ENCODE data around the gene ALG6. TPM values are rescaled to one million over a fixed set of nuclear protein-coding genes. Genes with fewer than 3 reads are reported as not detected.
"Not testable (repeated sequence)": the region's sequence is repeated elsewhere in the genome, so short reads cannot be mapped to it uniquely, and the experiment has no call there.

ALG6 gene
- total RNA-seq, 1 experiment from 2014 or later = 15.8 TPM

DNA sequence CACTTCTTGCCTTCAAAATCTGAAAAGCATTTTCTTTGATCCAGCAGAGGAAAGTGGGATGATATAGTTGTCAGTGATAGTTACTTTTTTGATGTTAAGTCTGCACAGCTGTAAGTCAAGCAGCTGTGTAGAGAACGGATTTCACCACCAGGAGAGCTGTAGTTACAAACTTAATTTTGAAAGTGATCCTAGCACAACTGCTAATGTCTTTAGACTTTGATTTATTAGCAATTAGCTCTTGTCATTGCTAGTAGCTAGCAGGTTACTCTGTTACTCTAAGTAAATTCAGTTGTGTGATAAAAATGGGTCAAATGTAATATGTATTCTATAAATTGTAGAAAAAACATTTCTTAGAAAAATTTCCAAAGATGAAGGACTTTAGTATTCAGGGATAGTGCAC, 46.0 kb downstream of the ALG6 start:
- DNase-seq (ENCODE audit: low read depth) = no peak

DNA sequence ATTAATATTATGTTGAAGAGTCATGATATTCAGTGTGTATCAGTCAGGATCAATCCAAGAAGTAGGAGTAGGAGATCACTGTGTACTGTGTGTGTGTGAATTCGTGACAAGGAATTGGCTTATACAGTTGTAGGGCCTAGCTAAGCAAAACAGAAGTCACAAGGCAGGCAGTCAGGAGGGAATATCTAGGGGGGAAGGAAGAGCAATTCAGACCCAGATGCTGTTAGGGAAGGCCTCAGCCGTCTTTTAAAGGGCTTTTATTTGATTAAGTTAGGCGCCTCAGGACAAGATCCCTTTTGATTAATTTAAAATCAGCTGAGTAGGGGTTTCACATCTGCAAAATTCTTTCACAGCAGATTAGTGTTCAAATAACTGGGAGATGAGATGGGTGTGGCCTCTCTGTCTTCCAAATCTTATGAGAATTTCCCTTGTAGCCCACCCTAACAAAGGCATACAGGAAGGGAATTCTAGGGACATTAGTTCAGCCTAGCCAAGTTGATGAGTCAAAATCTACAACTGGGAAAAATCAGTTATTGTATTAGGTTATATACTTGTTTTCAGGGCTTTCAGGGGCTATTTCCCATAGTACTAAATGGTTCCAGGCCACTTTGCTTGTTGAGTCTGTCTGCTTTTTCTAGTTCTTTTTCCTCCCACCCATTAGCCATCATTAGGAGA, 47.4 kb downstream of the ALG6 start:
- no peak for DNase-seq (ENCODE audit: low read depth)

DNA sequence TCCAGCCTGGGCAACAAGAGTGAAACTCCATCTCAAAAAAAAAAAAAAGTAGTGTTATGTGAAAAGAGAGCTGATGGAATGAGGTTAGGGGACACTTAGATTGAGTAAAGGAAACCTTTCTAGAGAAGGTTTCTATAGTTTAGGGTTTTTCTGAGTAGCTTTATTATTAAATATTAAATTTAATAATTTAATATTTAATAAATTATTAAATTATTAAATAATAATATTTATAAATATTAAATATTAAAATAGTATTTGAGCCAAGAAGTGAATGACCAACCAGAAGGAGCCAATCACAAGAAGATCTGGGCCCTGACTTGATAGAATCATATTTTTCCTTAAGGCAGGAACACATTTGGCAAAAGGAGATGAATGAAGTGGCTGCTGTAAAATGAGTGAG, 50.7 kb downstream of the ALG6 start:
- no peak for DNase-seq (ENCODE audit: low read depth)

DNA sequence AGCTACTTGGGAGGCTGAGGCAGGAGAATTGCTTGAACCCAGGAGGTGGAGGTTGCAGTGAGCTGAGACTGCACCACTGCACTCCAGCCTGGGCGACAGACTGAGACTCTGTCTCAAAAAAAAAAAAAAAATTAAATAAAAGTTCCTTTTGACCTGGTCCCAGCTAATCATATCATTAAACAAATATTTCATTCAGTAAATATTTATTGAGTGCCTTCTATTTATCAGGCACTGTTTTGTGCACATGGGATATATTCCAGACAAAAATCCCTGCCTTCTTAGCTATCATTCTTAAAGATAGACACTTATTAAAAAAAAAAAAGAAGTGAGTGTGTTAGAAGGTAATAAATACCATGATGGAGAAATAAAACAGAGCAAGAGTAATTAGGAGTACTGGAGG, 53.3 kb downstream of the ALG6 start:
- DNase-seq (ENCODE audit: low read depth) = not testable (repeated sequence)

DNA sequence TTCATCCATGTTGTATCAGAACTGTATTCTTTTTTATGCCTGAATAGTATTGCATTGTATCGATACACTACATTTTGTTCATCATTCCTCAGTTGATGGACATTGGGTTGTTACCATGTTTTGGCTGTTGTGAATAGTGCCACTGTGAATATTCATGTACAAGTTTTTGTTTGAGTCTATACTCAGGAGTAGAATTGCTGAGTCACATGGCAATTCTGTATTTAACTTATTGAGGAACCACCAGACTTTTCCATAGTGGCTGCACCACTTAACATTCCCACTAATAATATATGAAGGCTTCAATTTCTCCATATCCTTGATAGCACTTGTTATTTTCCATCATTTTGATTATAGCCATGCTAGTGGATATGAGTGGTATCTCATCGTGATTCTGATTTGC, 56.2 kb downstream of the ALG6 start:
- DNase-seq (ENCODE audit: low read depth) = no peak

DNA sequence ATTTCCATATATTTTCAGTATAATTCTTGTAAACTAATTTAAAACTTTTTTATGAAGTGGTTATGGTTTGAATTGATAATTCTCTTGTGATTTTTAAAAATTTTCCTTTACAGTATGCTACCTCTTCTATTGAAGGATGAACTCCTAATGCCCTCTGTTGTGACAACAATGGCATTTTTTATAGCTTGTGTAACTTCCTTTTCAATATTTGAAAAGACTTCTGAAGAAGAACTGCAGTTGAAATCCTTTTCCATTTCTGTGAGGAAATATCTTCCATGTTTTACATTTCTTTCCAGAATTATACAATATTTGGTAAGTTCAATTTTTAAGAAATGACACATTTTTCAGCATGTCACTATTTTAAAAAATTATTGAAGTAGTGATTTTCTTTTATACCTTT, 61.4 kb downstream of the ALG6 start:
- DNase-seq (ENCODE audit: low read depth) = no peak

DNA sequence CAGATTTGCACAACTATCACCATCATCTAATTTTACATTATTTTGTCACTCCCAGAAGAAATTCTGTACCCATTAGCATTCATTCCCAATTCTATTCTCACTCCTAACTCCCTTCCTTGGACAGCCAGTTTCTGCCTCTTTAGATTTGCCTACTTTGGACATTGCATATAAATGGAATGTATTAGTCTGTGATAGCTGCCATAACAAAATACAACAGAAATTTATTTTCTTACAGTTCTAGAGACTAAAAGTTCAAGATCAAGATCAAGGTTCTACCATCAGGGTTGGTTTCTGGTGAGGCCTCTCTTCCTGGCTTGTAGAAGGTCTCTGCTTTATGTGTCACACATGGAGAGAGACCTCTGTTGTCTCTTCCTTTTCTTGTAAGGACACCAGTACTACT, 61.9 kb downstream of the ALG6 start:
- no peak for DNase-seq (ENCODE audit: low read depth)

DNA sequence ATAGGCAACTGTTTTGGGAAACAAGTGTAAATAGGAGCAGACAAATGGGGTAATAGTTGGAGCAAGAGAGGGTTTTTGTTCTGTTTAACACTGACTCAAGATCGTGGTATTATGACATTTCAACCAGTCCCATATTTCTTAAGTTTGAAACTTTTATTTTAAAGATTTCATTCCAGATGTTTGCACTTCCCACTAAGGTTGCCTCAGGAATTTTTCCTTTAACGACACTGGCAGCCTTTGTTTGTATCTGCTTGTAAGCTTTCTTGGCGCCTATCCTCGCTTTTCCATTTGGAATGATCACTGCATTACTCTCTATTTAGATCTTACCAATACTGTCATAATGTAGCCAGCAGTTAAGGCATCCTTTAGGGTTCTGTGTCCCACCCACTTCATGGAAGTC, 67.7 kb downstream of the ALG6 start:
- DNase-seq (ENCODE audit: low read depth) = no peak

DNA sequence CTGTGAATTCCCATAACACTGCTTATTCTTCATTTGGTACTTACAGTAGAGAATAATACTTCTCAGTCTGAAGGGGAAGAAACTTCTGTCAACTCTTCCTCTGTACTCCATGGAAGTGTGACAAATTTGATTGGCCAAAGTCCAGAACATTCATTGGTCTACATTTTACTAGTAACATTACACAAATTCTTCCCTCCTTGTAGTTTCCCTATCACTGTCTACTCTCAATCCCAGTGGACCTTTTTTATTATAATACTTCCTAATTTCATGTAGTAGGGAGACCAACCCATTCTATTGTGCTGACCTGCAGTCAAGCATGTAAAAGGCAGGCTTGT, 74.7 kb downstream of the ALG6 start:
- DNase-seq (ENCODE audit: low read depth) = no peak

DNA sequence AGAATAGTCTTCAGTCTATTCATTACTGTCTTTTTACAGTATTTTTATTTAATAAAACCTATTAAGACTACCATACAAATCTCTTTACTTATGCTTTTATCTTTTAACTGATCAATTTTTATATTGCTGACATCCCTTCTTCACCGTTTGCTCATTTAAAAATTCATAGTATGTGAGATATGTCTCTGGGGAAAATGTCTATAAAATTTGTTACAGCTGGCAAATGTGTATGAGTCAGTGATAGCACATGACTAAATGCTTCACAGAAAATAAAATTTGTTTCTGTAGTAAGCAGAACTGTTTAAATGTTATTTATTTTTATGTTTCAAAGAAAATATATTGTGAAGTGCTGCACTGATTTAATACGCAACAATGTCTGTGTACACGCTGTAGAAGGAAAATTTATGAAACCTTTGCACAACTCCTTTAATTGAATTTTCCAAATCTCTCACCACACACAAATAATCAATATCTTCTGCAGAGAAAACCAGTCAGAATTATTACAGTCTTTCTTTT, 81.4 kb downstream of the ALG6 start:
- no peak for DNase-seq (ENCODE audit: low read depth)

DNA sequence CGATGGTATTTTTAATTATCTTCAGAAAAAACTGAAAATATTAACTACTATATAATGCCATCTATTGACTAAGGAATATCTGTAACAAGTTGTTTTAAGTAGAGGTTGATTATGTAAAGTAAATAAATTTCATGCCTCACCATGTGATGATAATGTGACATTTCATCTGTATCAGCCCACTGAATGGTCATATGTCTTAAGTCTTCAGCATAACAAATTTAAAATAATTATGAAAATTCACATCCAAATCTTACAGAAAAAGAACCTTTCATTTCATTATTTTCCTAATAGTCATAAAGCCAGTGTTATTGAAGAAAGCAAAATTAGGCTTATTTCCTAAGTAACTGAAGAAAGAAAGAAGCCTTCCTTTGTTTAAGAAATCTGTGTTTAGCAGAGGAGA, 83.0 kb downstream of the ALG6 start:
- DNase-seq (ENCODE audit: low read depth) = no peak

DNA sequence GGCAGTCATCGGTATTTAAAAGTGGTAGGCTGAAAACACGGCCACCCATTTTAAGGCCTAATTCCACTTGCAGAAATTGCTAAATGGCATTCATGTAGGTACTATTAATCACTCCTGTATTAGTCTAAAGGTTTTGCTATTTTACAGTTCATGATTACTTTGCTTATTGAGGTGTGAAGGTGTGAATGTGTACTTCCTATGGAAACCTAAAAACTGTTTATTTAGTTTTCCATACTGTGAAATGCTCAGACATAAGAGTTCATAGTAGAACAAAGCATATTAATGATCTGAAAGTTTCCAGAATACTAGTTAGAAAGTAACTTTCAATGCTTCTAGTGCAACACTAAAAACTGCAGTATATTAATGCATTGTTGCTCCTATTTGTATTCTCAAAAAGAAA, 85.8 kb downstream of the ALG6 start:
- no peak for DNase-seq (ENCODE audit: low read depth)

DNA sequence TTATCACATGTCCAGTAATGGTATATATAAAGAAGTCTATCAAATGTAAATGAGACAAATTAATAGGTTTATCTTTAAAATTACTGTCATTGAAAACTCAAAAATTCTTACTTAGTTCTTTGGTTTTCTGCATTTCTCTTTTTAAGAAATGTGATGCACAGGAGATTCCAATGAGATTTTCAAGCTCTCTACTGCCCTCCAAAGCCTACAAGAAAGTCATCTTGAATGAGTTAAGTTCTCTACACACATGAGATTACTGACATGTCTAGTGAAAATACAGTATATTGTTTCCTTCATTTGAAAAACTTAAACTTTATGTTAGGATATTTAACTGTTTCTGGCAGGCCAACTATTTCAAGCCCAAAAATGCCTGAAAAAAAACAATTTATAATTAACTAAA, 86.8 kb downstream of the ALG6 start:
- no peak for DNase-seq (ENCODE audit: low read depth)

DNA sequence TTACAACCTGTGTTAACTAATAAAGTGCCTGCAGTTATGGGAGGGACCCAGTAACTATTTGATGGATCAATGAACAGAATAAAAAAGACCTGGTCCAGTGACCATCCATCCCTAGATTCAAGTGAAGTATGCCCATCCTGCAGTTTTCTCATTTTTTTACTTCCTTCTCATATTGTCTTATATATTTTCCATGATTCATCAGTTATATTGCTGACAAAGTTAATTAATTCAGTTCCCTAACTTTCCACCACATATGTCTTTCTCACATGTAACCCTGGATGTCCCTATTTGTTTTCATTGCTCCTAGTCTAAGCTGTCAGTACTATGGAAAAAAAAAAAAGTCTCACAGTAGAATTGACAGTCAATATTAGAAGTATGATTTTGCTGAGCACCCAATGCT, 91.3 kb downstream of the ALG6 start:
- no peak for DNase-seq (ENCODE audit: low read depth)

DNA sequence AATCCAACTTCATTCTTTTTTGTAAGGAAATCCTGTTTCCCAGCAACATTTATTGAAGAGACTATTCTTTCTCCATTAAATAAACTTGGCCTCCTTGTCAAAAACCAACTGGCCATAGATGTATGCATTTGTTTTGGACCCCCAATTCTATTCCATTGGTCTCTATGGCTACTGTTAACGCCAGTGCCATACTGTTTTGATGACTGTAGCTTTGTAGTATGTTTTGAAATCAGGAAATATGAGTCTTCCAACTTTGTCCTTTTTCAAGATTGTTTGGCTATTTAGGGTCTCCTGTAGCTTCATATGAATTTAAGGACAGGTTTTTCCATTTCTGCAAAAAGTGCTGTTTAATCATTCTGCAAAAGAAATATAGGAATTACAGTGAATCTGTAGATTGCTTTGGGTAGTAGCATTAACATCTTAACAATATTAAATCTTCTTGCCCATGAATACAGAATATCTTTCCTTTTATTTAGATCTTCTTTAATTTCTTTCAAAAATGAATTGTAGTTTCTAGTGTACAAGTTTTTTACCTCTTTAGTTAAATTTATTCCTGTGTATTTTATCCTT, 94.3 kb downstream of the ALG6 start:
- DNase-seq (ENCODE audit: low read depth) = no peak

DNA sequence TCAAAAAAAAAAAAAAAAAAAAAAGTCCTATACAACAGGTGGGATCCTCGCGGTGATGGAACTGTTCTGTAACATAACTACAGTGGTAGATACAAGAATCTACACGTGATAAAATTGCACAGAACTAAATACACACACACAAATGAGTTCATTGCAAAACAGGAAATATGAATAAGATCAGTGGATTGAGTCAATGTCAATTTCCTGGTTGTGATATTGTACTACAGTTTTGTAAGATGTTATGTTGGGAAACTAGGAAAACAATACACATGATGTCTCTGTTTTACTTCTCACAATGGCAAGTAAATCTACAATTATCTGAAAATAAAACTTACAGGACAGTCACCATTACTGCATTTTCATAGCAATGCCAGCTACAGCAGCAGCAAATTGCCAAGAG, 95.8 kb downstream of the ALG6 start:
- no peak for DNase-seq (ENCODE audit: low read depth)

DNA sequence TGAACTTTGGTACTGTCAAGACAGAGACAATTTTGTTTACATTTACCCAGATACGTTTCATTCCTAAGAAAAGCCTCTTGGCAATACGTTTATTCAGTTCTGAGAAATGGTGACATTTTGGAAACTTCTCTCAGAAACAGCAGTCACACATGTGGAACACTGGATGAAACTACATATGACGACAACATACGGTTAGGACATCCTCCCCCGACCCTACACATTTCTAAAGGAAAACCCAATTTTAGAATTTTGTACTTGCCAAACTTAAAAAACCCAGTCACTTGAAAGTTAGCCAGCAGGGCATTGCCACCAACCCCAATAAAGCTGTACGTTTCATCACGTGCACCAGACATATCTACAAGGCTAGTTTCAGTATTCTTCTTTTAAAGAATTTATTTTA, 98.8 kb downstream of the ALG6 start:
- no peak for DNase-seq (ENCODE audit: low read depth)

DNA sequence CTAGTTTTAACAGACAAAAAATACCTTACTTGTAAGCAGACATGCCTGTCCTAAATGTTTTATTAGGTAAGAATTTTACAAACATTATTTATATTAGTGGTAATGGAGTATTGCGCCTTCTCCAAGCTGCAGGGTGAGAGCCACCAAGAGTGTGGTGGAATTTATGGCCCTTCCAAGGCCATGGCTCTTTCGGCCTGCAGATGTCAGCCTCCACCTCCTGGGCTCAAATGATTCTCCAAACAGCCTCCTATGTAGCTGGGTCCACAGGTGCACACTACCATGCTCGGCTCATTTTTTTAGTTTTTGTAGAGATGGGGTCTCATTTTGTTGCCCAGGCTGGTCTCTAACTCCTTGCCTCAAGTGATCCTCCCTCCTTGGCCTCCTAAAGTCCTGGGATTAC, 99.3 kb downstream of the ALG6 start:
- no peak for DNase-seq (ENCODE audit: low read depth)

DNA sequence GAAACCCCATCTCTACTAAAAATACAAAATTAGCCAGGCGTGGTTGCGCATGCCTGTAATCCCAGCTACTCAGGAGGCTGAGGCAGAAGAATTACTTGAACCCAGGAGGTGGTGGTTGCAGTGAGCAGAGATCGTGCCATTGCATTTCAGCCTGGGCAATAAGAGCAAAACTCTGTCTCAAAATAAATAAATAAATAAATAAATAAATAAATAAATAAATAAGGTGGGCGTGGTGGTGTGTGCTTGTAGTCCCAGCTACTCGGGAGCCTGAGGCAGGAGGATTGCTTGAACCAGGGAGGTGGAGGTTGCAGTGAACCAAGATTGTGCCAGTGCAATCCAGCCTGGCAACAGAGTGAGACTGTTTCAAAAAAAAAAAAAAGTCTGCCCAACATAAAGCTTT, 101.3 kb downstream of the ALG6 start:
- not testable (repeated sequence) for DNase-seq (ENCODE audit: low read depth)

DNA sequence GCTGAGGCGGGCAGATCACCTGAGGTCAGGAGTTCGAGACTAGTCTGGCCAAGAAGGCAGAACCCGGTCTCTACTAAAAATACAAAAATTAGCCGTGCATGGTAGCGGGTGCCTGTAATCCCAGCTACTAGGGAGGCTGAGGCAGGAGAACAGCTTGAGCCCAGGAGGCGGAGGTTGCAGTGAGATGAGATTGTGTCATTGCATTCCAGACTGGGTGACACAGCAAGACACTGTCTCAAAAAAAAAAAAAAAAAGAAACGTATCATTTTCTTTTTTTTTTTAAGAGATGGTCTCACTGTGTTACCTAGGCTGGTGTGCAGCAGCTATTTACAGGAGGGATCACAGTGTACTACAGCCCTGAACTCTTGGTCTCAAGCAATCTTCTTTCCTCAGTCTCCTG, 108.3 kb downstream of the ALG6 start:
- DNase-seq (ENCODE audit: low read depth) = peak; percentile 3

DNA sequence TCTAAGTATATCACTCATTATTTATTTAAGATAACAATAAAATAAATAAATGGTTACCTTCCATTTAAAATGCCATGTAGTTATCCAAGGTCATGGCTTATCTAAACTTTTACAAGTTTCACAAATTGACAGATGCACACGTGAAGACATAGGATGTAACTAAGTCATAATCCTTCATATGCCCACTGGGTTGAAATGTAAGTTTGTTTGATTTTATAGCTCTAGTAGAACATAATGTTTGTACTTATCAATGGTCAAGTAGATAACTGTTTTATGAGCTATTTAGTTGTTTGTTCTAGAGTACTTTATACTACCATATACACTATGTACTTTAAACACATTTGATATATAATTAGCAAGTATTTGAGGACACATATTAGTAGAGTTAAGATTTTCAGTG, 112.6 kb downstream of the ALG6 start:
- no peak for DNase-seq (ENCODE audit: low read depth)

DNA sequence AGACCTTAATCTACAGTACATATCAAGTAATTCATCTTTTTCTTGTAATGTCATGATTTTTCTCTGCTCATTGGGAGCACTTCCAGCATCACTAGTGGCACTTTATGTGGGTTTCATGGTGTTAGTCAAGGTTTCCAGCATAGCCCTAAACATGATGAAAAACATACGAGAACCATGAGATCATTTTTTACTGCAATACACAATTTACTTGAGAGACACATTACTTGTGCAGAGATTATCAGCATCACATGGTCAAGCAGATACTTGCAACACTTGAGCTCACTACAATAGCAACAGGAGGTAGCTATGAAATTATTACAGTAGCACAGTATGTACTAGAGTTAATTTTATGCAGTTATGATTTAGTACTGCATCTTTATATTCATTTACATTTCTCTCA, 119.2 kb downstream of the ALG6 start:
- DNase-seq (ENCODE audit: low read depth) = no peak

DNA sequence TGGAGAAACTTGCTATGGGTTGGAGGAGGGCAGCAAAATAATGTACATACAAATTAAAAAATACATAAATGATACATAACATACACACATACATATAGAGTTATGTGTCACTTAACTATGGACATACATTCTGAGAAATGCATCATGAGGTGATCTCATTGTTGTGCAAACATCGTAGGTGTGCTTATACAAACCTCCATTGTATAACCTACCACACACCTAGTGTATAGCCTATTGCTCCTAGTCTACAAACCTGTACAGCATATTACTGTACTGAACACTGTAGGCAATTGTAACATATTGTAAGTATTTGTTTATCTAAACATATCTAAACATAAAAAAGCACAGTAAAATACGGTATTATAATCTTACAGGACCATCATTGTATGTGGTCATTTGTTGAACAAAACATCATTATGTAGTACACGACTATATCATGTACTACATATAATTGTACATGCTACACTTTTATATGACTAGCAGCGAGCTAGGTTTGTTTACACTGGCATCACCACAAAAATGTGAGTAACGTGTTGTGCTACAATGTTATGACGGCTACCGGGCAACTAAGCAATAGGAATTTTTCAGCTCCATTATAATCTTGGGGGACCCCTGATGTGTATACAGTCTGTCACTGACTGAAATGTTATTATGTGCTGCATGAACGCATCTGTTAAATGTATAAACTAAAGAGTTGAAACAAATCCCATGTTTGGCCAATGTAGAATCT, 120.1 kb downstream of the ALG6 start:
- peak; percentile 66 for DNase-seq (ENCODE audit: low read depth)
